Mesendoderm (in vitro differentiated cells): ENCODE data around the gene GRIPAP1.

Experiments
- DNase-seq: peaks from one replicate; pipeline ENCODE4 v3.0.0; 2013
- H2AK5ac ChIP-seq: 2 replicates; pipeline ENCODE4 v1.6.1; 2013; ENCODE audit warnings: low read length, inconsistent platforms
- H2BK120ac ChIP-seq: 2 replicates; pipeline ENCODE4 v1.6.1; 2013; ENCODE audit warnings: low read depth, mild to moderate bottlenecking, low read length, moderate library complexity, mixed read lengths
- H2BK15ac ChIP-seq: replicated peaks from 2 replicates; pipeline ENCODE4 v1.6.1; 2013; ENCODE audit warnings: low read depth, mild to moderate bottlenecking, moderate library complexity
- H2BK5ac ChIP-seq: 2 replicates; pipeline ENCODE4 v1.6.1; 2013; ENCODE audit warnings: low read length, inconsistent platforms
- H3K18ac ChIP-seq: 2 replicates; pipeline ENCODE4 v1.6.1; 2013; ENCODE audit warnings: mild to moderate bottlenecking, low read length, mixed read lengths
- H3K23ac ChIP-seq: one replicate; pipeline ENCODE4 v1.6.1; 2013; ENCODE audit warnings: low read length
- H3K27ac ChIP-seq: 2 replicates; pipeline ENCODE4 v1.5.1; 2013; ENCODE audit warnings: low read depth, mild to moderate bottlenecking, inconsistent platforms, low read length, moderate library complexity
- H3K27me3 ChIP-seq: 2 replicates; pipeline ENCODE4 v1.6.1; 2013; ENCODE audit warnings: low read length, control low read depth, mild to moderate bottlenecking, inconsistent platforms; ENCODE audit not compliant: insufficient read depth, poor library complexity
- H3K36me3 ChIP-seq: 2 replicates; pipeline ENCODE4 v1.6.1; 2013; ENCODE audit warnings: low read length, inconsistent platforms; ENCODE audit not compliant: control insufficient read depth, insufficient read depth
- H3K4ac ChIP-seq: one replicate; pipeline ENCODE4 v1.6.1; 2013; ENCODE audit warnings: low read depth, mild to moderate bottlenecking, low read length, moderate library complexity
- H3K4me1 ChIP-seq: 2 replicates; pipeline ENCODE4 v1.6.1; 2013; ENCODE audit warnings: low read depth, low read length, inconsistent platforms; ENCODE audit not compliant: control insufficient read depth
- H3K4me2 ChIP-seq: 2 replicates; pipeline ENCODE4 v1.6.1; 2013; ENCODE audit warnings: low read length
- H3K4me3 ChIP-seq: 2 replicates; pipeline ENCODE4 v1.5.1; 2013; ENCODE audit warnings: mild to moderate bottlenecking, low read length
- H3K56ac ChIP-seq: one replicate; pipeline ENCODE4 v1.6.1; 2013; ENCODE audit warnings: low read length
- H3K79me1 ChIP-seq: 2 replicates; pipeline ENCODE4 v1.6.1; 2013; ENCODE audit warnings: low read length, inconsistent platforms
- H3K79me2 ChIP-seq: 2 replicates; pipeline ENCODE4 v1.6.1; 2013; ENCODE audit warnings: mild to moderate bottlenecking, low read length; ENCODE audit not compliant: control insufficient read depth, insufficient read depth
- H3K9ac ChIP-seq: 2 replicates; pipeline ENCODE4 v1.6.1; 2013; ENCODE audit warnings: low read length, inconsistent platforms
- H4K5ac ChIP-seq: one replicate; pipeline ENCODE4 v1.6.1; 2013; ENCODE audit warnings: low read length
- H4K8ac ChIP-seq: one replicate; pipeline ENCODE4 v1.6.1; 2013; ENCODE audit warnings: low read depth, mild to moderate bottlenecking, control low read depth, low read length, moderate library complexity
- WGBS: extraction: QIAGEN DNeasy Blood & Tissue Kit; methylation state at CpG from one replicate; pipeline ENCODE4 v1.1.7; 2013; ENCODE audit warnings: low lambda C conversion rate, missing lambda C conversion rate; ENCODE audit not compliant: insufficient coverage; ENCODE audit errors: extremely low coverage; 5-methylcytosine and 5-hydroxymethylcytosine counted together

The GRIPAP1 gene

GRCh38 chrX:48939524-48940228 is 62.4 kb downstream of the GRIPAP1 start:
- Histone ChIP-seq H2BK120ac (no peak overlapping the region), H3K79me1 (no peaks in the 10 kb centered on the region), H2AK5ac (no peak overlapping the region), H3K79me2 (peaks cover 6% of the 10 kb centered on the region), H4K5ac (no peak overlapping the region), H2BK15ac (no peak overlapping the region), H3K56ac (no peak overlapping the region), H3K27ac (no peak overlapping the region), H3K18ac (no peak overlapping the region), H2BK5ac (no peak overlapping the region), H3K4me2 (no peak overlapping the region), H3K36me3 (no peaks in the 10 kb centered on the region), H4K8ac (no peak overlapping the region), H3K23ac (no peak overlapping the region), H3K27me3 (no peaks in the 10 kb centered on the region), H3K4ac (no peak overlapping the region), H3K4me1 (no peaks in the 10 kb centered on the region), H3K4me3 (no peak overlapping the region), H3K9ac (no peak overlapping the region)
- no peak for DNase-seq
- WGBS, result no CpG with 5 or more reads among the region's 3 CpGs

GRCh38 chrX:48938721-48939425 is 63.2 kb downstream of the GRIPAP1 start:
- H3K79me1 ChIP-seq, result no peaks in the 10 kb centered on the region
- H3K27ac ChIP-seq, result no peak overlapping the region
- H3K27me3 ChIP-seq, result no peaks in the 10 kb centered on the region
- H4K8ac ChIP-seq, result no peak overlapping the region
- H3K4me1 ChIP-seq, result no peaks in the 10 kb centered on the region
- H3K36me3 ChIP-seq, result peaks cover 2% of the 10 kb centered on the region
- H4K5ac ChIP-seq, result no peak overlapping the region
- no peak overlapping the region for H2BK5ac ChIP-seq
- DNase-seq, result no peak
- WGBS, result no CpG with 5 or more reads among the region's 1 CpG
- no peak overlapping the region for H2BK15ac ChIP-seq
- H3K23ac ChIP-seq, result no peak overlapping the region
- no peak overlapping the region for H3K56ac ChIP-seq
- no peak overlapping the region for H3K9ac ChIP-seq
- H3K4ac ChIP-seq, result no peak overlapping the region
- H3K4me2 ChIP-seq, result no peak overlapping the region
- H3K79me2 ChIP-seq, result peaks cover 6% of the 10 kb centered on the region
- no peak overlapping the region for H2AK5ac ChIP-seq
- H2BK120ac ChIP-seq, result no peak overlapping the region
- H3K4me3 ChIP-seq, result no peak overlapping the region
- no peak overlapping the region for H3K18ac ChIP-seq

DNA sequence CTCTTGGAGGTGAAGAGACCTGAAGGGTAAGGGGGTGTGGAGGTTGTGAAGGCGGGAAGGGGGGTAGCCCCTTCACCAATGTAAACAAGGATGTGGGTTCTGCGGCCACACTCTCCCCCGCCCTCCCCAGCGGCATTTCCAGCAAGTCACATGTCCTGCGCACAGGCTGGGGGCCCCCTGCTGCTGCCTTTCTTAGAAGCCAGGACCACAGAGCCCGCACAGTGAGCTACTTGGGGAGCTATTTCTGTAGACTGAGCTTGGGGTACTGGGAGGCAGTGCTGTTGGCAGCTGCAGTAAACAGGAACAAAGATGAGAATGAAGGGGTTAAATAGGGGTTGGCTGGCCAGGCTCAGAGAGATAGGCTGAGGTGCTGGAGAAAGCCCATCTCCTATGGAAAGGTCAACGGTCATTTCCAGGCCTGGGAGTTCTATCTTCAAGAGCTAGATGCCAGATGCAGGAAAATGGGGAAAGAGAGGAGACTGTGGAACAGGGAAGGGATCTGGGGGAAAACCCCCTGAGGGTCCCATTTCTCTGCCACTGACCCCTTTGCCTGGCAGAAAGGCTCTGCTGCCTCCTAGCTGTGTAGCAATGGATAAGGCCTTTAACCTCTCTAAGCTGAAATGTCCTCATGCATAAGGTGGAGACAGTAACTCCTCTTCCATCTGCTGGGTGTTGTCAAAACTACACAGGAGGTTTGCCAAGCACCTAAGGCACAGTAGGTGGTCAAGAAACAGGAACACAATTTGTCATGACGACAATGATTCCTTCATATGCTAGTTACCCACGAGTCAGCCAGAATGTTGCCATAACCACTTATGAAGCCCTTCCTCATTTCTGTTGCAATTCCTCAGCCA is 64.8 kb downstream of the GRIPAP1 start:
- H3K79me2 ChIP-seq, result peaks cover 6% of the 10 kb centered on the region
- H4K5ac ChIP-seq, result no peak overlapping the region
- no peaks in the 10 kb centered on the region for H3K27me3 ChIP-seq
- peaks cover 2% of the 10 kb centered on the region for H3K36me3 ChIP-seq
- no peaks in the 10 kb centered on the region for H3K4me1 ChIP-seq
- peak overlapping the region; percentile 23 for H3K9ac ChIP-seq
- H3K4me3 ChIP-seq, result no peak overlapping the region
- no peaks in the 10 kb centered on the region for H3K79me1 ChIP-seq
- no peak overlapping the region for H3K4me2 ChIP-seq
- peak overlapping the region; percentile 21 for H3K4ac ChIP-seq
- H2AK5ac ChIP-seq, result no peak overlapping the region
- H3K56ac ChIP-seq, result peak overlapping the region; percentile 64
- H2BK15ac ChIP-seq, result no peak overlapping the region
- H4K8ac ChIP-seq, result no peak overlapping the region
- H3K18ac ChIP-seq, result no peak overlapping the region
- no peak overlapping the region for H3K23ac ChIP-seq
- H3K27ac ChIP-seq, result no peak overlapping the region
- H2BK5ac ChIP-seq, result no peak overlapping the region
- WGBS, result no CpG with 5 or more reads among the region's 9 CpGs
- peak; percentile 70 for DNase-seq
- H2BK120ac ChIP-seq, result no peak overlapping the region

- Histone ChIP-seq H2BK120ac (no peak overlapping the region), H3K79me1 (no peaks in the 10 kb centered on the region), H3K4ac (no peak overlapping the region), H3K9ac (peak overlapping the region; percentile 4), H3K4me2 (no peak overlapping the region), H3K27ac (no peak overlapping the region), H2BK5ac (no peak overlapping the region), H3K18ac (no peak overlapping the region), H4K8ac (no peak overlapping the region), H2AK5ac (no peak overlapping the region), H3K23ac (no peak overlapping the region), H2BK15ac (no peak overlapping the region), H3K79me2 (peaks cover 6% of the 10 kb centered on the region), H4K5ac (no peak overlapping the region), H3K56ac (peak overlapping the region; percentile 37), H3K4me1 (no peaks in the 10 kb centered on the region), H3K4me3 (no peak overlapping the region), H3K27me3 (no peaks in the 10 kb centered on the region), H3K36me3 (peaks cover 2% of the 10 kb centered on the region)
- no peak for DNase-seq
- WGBS, result no CpG with 5 or more reads among the region's 8 CpGs
Observed at GRCh38 chrX:48936429-48937053, 65.5 kb downstream of the GRIPAP1 start.

DNA sequence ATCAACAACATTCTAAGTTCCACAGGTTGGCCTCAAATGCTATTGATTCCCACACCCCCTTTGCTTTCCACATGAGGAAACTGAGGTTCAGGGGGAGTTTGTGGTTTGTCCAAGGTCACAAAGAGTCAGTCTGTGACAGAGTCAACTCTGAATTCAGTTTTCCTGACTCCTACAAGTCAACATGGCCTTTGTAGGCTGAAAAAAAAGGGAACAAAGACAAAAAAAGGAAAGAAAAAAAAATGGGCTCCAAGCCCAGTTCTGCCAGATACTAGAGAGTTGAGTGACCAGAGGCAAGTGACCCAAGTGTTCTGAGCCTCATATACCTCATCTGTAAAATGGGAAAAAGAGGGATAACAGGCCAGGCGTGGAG is 66.8 kb downstream of the GRIPAP1 start:
- no peak for DNase-seq
- Histone ChIP-seq H3K4me1 (no peaks in the 10 kb centered on the region), H2BK120ac (no peak overlapping the region), H3K56ac (no peak overlapping the region), H3K36me3 (peaks cover 2% of the 10 kb centered on the region), H2BK5ac (no peak overlapping the region), H4K8ac (no peak overlapping the region), H3K23ac (no peak overlapping the region), H3K18ac (no peak overlapping the region), H3K4ac (no peak overlapping the region), H3K27me3 (no peaks in the 10 kb centered on the region), H2AK5ac (no peak overlapping the region), H3K4me3 (no peak overlapping the region), H3K27ac (no peak overlapping the region), H3K79me1 (no peaks in the 10 kb centered on the region), H4K5ac (no peak overlapping the region), H3K9ac (no peak overlapping the region), H3K79me2 (peaks cover 6% of the 10 kb centered on the region), H3K4me2 (no peak overlapping the region), H2BK15ac (no peak overlapping the region)
- no CpG with 5 or more reads among the region's 1 CpG for WGBS
